NCI-H345 treated with DMSO at 0.1 percent for 48 hours (cell line): ENCODE measurements around the gene AMOTL1.
"Not testable (repeated sequence)": the region's sequence is repeated elsewhere in the genome, so short reads cannot be mapped to it uniquely, and the experiment has no call there.

Source experiments
- DNase-seq: peaks from one replicate; lab custom pipeline; 2025; ENCODE audit not compliant: unreplicated experiment; lab: John Stamatoyannopoulos, UW

Gene AMOTL1

DNA sequence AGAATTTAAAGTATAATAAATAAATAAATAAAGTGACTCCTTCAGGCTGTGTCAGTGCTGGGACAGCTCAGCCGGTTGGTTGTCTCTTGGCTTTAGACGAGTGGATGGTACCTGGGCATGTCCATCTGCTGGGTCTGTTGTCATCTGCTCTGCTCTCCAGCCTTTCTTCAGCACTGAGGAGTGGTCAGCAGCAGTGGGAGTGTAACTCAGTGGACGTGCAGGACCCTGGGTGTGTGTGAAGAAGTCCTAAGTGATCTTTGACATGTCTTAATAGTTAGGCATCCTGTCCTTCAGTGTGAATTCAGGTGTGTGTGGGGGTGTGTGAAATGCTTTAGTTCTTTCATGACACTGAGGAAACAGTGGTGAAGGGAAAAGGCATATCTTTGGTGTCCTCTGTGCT is 24.3 kb downstream of the AMOTL1 start:
- no peak for DNase-seq

GRCh38 chr11:94793002-94793401 is 24.8 kb downstream of the AMOTL1 start:
- no peak for DNase-seq

GRCh38 chr11:94793822-94794221 is 25.7 kb downstream of the AMOTL1 start:
- no peak for DNase-seq

GRCh38 chr11:94794287-94795168 is 26.4 kb downstream of the AMOTL1 start:
- DNase-seq = no peak

GRCh38 chr11:94795476-94796189 is 27.5 kb downstream of the AMOTL1 start:
- no peak for DNase-seq

DNA sequence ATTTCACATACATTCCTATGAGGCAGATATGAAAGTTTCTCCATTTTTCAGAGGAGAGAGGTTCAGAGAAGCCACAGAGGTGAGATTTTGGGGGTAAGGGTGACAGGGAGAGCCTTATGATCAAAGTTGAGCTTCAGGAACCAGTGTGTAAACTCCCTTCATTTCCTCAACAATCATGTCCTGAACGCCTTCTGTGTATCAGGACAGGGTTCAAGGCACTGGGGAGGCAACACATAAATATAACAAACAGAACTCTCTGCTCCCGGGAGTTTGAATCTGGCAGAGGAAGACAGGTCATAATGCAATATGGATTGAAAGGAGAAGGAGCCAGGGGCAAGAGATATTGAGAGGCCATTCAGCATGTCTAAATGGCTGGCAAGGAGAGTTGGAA is 28.0 kb downstream of the AMOTL1 start:
- DNase-seq = no peak

GRCh38 chr11:94796863-94797262 is 28.7 kb downstream of the AMOTL1 start:
- DNase-seq = no peak

DNA sequence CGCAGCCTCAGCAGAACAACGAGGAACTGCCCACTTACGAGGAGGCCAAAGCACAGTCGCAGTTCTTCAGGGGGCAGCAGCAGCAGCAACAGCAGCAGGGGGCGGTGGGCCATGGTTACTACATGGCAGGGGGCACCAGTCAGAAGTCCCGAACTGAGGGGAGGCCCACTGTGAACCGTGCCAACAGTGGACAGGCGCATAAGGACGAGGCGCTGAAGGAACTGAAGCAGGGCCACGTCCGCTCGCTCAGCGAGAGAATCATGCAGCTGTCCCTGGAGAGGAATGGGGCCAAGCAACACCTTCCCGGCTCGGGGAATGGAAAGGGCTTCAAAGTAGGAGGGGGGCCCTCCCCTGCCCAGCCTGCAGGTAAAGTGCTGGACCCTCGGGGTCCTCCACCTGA is 31.6 kb downstream of the AMOTL1 start:
- no peak for DNase-seq

- DNase-seq = no peak
Measured at GRCh38 chr11:94800414-94800813, 32.3 kb downstream of the AMOTL1 start.

GRCh38 chr11:94801866-94802460 is 33.8 kb downstream of the AMOTL1 start:
- DNase-seq = no peak

GRCh38 chr11:94802501-94802900 is 34.3 kb downstream of the AMOTL1 start:
- DNase-seq = no peak

DNA sequence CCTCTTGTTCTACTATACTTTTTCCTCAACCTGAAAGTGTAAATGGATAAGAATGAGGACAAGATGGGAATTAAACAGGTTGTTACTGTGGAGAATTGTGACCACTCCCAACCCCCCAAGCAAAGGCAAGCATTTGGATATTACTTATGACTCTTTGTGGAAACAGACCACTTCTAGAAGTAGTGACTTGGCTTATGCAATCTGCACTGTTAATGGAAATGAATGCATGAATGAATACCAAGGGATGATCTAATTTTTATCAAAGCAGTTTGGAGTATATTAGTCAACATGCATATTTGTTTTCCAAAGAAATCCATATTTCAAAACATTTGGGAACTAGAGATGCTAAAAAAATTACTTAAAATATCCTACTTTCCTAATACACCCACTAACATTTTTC is 35.3 kb downstream of the AMOTL1 start:
- DNase-seq = no peak

- DNase-seq = no peak
Measured at GRCh38 chr11:94804874-94805273, 36.7 kb downstream of the AMOTL1 start.

DNA sequence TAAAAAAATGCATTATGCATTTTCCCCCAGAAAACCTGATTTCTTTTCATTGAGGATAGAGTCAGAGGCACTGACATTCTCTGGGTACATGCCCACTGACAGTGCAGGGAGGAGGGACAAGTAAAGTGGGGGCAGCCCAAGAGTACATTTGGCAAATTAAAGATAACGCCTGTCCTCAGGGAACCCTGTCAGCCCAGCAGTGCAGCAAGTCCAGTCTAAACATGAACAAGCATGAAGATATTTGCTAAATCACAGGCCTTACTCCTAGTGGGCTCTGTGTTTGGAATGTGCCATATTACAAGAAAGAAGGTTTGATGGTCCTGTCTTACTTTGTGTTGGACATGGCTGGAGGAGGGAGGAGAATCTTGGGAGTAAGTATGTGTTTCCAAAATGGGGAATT is 37.9 kb downstream of the AMOTL1 start:
- DNase-seq = no peak

- DNase-seq = no peak
Measured at GRCh38 chr11:94806419-94806818, 38.3 kb downstream of the AMOTL1 start.

DNA sequence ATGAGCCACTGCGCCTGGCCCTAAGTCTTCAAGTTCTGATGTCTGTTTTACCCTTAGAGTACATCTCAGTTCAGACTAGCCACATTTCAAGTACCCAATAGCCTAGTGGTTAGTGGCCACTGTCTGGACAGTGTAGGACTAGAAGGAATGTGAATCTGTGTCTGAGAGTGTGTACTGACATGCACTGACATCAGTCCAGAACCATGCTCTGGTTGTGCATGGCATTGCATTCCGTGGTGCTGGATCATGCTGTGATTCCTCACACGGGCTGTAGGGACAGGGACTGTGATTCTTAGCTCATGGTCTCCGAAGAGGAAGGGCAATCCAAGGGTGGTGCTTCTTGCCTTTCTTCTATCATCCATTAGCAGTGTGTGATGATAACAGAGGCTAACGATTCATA is 41.1 kb downstream of the AMOTL1 start:
- DNase-seq = no peak

- DNase-seq = not testable (repeated sequence)
Measured at GRCh38 chr11:94812724-94813720, 44.9 kb downstream of the AMOTL1 start.

GRCh38 chr11:94814272-94814976 is 46.3 kb downstream of the AMOTL1 start:
- DNase-seq = no peak

DNA sequence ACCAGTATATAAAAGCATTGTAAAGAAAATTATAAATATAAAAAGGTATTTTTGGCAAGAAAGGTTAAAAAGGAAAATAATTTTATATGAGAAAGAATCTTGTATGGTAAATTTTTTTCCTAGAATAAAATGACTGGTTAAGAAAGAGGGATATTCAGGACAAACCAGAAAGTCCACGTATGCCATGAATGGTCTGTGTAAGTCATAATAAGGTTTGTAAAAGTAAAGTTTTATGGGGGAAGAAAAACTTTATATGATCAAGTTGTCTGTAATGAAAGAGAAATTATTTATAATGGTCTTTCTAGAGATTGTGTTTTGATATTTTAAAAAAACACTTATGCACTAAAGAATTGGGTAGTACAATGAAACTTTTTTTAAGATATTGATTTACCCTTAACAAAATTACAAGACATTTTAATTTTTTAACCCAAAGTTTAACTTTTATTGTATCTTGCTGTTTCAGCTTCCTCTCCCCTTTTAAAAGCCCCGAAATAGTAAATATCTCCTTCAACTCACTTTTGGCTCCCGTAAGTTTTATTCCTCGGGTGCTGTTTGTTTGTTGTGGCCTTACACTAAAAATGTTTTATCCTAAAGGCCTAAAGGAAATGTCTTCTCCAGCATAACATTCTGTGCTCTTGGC is 47.7 kb downstream of the AMOTL1 start:
- DNase-seq = no peak

DNA sequence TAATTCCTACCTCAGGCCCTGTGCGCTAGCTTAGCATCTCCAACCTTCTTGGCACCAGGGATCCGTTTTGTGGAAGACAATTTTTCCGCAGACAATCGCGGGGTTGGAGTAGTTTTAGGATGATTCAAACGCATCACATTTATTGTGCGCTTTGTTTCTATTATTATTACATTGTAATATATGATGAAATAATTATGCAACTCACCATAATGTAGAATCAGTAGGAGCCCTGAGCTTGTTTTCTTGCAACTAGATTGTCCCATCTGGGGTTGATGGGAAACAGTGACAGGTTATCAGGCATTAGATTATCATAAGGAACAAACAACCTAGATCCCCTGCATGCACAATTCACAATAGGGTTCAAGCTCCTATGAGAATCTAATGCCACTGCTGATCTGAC is 52.3 kb downstream of the AMOTL1 start:
- DNase-seq = no peak
